ENCODE results near the gene FGF16.

DNA sequence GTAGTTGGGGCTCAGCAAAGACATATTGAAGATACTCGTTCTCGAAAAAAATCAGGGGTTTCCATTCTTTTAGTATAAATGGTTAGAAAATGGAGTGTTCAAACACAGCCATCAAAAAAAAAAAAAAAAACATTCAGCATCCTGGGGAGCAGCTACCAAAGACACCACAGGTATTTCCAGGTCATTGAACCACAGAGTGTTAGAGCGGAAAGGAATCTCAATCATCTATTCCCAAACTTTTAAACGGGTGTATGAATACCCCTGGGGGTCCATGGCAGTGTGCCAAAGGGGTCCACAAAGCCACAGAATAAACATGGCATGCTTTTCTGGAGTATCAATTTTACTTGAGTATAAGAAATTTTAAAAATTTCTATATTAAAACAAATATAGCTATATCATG lies 6.9 kb upstream of the FGF16 start:
- TF ChIP-seq, protein P1, sequence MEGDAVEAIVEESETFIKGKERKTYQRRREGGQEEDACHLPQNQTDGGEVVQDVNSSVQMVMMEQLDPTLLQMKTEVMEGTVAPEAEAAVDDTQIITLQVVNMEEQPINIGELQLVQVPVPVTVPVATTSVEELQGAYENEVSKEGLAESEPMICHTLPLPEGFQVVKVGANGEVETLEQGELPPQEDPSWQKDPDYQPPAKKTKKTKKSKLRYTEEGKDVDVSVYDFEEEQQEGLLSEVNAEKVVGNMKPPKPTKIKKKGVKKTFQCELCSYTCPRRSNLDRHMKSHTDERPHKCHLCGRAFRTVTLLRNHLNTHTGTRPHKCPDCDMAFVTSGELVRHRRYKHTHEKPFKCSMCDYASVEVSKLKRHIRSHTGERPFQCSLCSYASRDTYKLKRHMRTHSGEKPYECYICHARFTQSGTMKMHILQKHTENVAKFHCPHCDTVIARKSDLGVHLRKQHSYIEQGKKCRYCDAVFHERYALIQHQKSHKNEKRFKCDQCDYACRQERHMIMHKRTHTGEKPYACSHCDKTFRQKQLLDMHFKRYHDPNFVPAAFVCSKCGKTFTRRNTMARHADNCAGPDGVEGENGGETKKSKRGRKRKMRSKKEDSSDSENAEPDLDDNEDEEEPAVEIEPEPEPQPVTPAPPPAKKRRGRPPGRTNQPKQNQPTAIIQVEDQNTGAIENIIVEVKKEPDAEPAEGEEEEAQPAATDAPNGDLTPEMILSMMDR (IDR thresholded peaks at IDR 0.05), result no peak
- TF ChIP-seq POLR2AphosphoS5 (IDR thresholded peaks at IDR 0.05), result no peak
- no peak for TF ChIP-seq POLR2A (IDR thresholded peaks at IDR 0.05)

All from transverse colon (tissue), 4 donors.